IMR-90 (cell line): ENCODE measurements around the gene PARD3. TPM values are rescaled to one million over a fixed set of nuclear protein-coding genes. Genes with fewer than 3 reads are reported as not detected.
A peak's percentile ranks its signal among the peaks of the same experiment; 100 is the strongest.

ENCODE experiments used
- ATAC-seq: fragments of 200-7000 bp; cut with Tn5 transposase; 2 replicates; pipeline ENCODE4 v1.9.1; 2020; ENCODE audit warnings: low read depth, mild to moderate bottlenecking, moderate library complexity
- BruUV-seq: library from RNA; stranded (reverse); fragments of 400-500 nt; replicated peaks from 2 replicates; lab custom pipeline; 2021; lab: Mats Ljungman, UMichigan
- CTCF ChIA-PET: fragments of 300-600 bp; formaldehyde crosslinking; extraction: SDS; loops from one replicate; lab custom pipeline; 2021; ENCODE audit warnings: antibody characterized with exemption; lab: Yijun Ruan, JAX
- POLR2A ChIA-PET: fragments of 300-600 bp; sonication (Branson Sonifier 250); formaldehyde crosslinking; loops from one replicate; lab custom pipeline; 2022; ENCODE audit warnings: antibody characterized with exemption; ENCODE audit not compliant: unreplicated experiment; lab: Charles Lee
- DNase-seq: peaks from one replicate; pipeline ENCODE4 v3.0.0; 2013
- H2AFZ ChIP-seq: replicated peaks from 2 replicates; pipeline ENCODE3; 2013; ENCODE audit warnings: low read length, mild to moderate bottlenecking; ENCODE audit not compliant: poor library complexity
- H2AK5ac ChIP-seq: 2 replicates; pipeline ENCODE4 v1.6.1; 2013; ENCODE audit warnings: low read depth, low read length, inconsistent platforms
- H2AK9ac ChIP-seq: replicated peaks from 2 replicates; pipeline ENCODE3; 2013; ENCODE audit warnings: mild to moderate bottlenecking, low read depth, low read length, moderate library complexity; ENCODE audit not compliant: poor library complexity
- H2BK120ac ChIP-seq: 2 replicates; pipeline ENCODE4 v1.6.1; 2013; ENCODE audit warnings: low read depth, low read length, inconsistent platforms
- H2BK15ac ChIP-seq: 3 replicates; pipeline ENCODE4 v1.6.1; 2013; ENCODE audit warnings: low read depth, low read length, inconsistent platforms
- H2BK20ac ChIP-seq: 2 replicates; pipeline ENCODE4 v1.6.1; 2013; ENCODE audit warnings: low read depth, mild to moderate bottlenecking, inconsistent platforms, low read length, moderate library complexity
- H2BK5ac ChIP-seq: 2 replicates; pipeline ENCODE4 v1.6.1; 2013; ENCODE audit warnings: mild to moderate bottlenecking, low read depth, low read length, inconsistent platforms; ENCODE audit not compliant: poor library complexity, severe bottlenecking
- H3K14ac ChIP-seq: replicated peaks from 2 replicates; pipeline ENCODE4 v1.6.1; 2013; ENCODE audit warnings: low read depth, low read length, inconsistent platforms
- H3K18ac ChIP-seq: 2 replicates; pipeline ENCODE4 v1.6.1; 2013; ENCODE audit warnings: low read depth, low read length, control low read depth
- H3K23ac ChIP-seq: 2 replicates; pipeline ENCODE4 v1.6.1; 2013; ENCODE audit warnings: low read depth, low read length, inconsistent platforms
- H3K27ac ChIP-seq: 2 replicates; pipeline ENCODE4 v1.5.1; 2013; ENCODE audit warnings: mild to moderate bottlenecking, control low read depth, low read length; ENCODE audit not compliant: insufficient read depth
- H3K27me3 ChIP-seq: 2 replicates; pipeline ENCODE4 v1.6.1; 2013; ENCODE audit warnings: low read length; ENCODE audit not compliant: control insufficient read depth, insufficient read depth
- H3K36me3 ChIP-seq: 2 replicates; pipeline ENCODE4 v1.6.1; 2013; ENCODE audit warnings: low read length, mixed read lengths; ENCODE audit not compliant: control insufficient read depth, insufficient read depth
- H3K4ac ChIP-seq: 2 replicates; pipeline ENCODE4 v1.6.1; 2013; ENCODE audit warnings: low read depth, low read length, inconsistent platforms
- H3K4me1 ChIP-seq: 2 replicates; pipeline ENCODE4 v1.6.1; 2013; ENCODE audit warnings: low read length, mixed read lengths; ENCODE audit not compliant: control insufficient read depth, insufficient read depth
- H3K4me2 ChIP-seq: 2 replicates; pipeline ENCODE4 v1.6.1; 2013; ENCODE audit warnings: low read depth, mild to moderate bottlenecking, control low read depth, low read length, moderate library complexity
- H3K4me3 ChIP-seq: 2 replicates; pipeline ENCODE4 v1.5.1; 2013; ENCODE audit warnings: low read depth, mild to moderate bottlenecking, control low read depth, low read length, moderate library complexity; ENCODE audit not compliant: insufficient read depth
- H3K56ac ChIP-seq: 2 replicates; pipeline ENCODE4 v1.6.1; 2013; ENCODE audit warnings: low read length, inconsistent platforms; ENCODE audit not compliant: insufficient read depth; ENCODE audit errors: extremely low read depth
- H3K79me1 ChIP-seq, 2 experiments: 2 replicates each; pipeline ENCODE4 v1.6.1; 2013; ENCODE audit warnings: low read length in 2 of 2, inconsistent platforms in 1 of 2, low read depth in 1 of 2
- H3K9ac ChIP-seq: 2 replicates; pipeline ENCODE4 v1.6.1; 2013; ENCODE audit warnings: low read depth, low read length, control low read depth
- H3K9me1 ChIP-seq: 2 replicates; pipeline ENCODE4 v1.6.1; 2013; ENCODE audit warnings: low read length, inconsistent platforms; ENCODE audit not compliant: insufficient read depth
- H3K9me3 ChIP-seq: 2 replicates; pipeline ENCODE4 v1.6.1; 2013; ENCODE audit warnings: low read length; ENCODE audit not compliant: control insufficient read depth, insufficient read depth
- H4K20me1 ChIP-seq: 2 replicates; pipeline ENCODE4 v1.6.1; 2013; ENCODE audit warnings: low read length, inconsistent platforms; ENCODE audit not compliant: insufficient read depth
- H4K5ac ChIP-seq: 2 replicates; pipeline ENCODE4 v1.6.1; 2013; ENCODE audit warnings: mild to moderate bottlenecking, low read depth, low read length, control low read depth
- H4K8ac ChIP-seq, 2 experiments: 2 replicates each; pipeline ENCODE4 v1.6.1; 2013; ENCODE audit warnings: low read depth in 2 of 2, low read length in 2 of 2, control low read depth in 1 of 2, inconsistent platforms in 1 of 2
- H4K91ac ChIP-seq: 2 replicates; pipeline ENCODE4 v1.6.1; 2013; ENCODE audit warnings: low read depth, low read length, inconsistent platforms; ENCODE audit not compliant: insufficient read depth
- BHLHE40 ChIP-seq: fragments of 150-350 bp; IDR thresholded peaks from 2 replicates; pipeline ENCODE4 v1.6.1; 2016; ENCODE audit warnings: mild to moderate bottlenecking, low read depth, low read length
- CEBPB ChIP-seq: IDR thresholded peaks from 2 replicates; pipeline ENCODE4 v1.6.1; 2012; ENCODE audit warnings: low read depth, low read length, improper control_type of control experiment
- FOS ChIP-seq: fragments of 150-350 bp; IDR thresholded peaks from 2 replicates; pipeline ENCODE4 v1.6.1; 2016; ENCODE audit warnings: low read depth, low read length
- MAFK ChIP-seq: IDR thresholded peaks from 2 replicates; pipeline ENCODE4 v1.6.1; 2012; ENCODE audit warnings: low read depth, low read length, improper control_type of control experiment
- MAZ ChIP-seq: IDR thresholded peaks from 2 replicates; pipeline ENCODE4 v1.6.1; 2012; ENCODE audit warnings: low read depth, mild to moderate bottlenecking, low read length, improper control_type of control experiment, moderate library complexity, borderline replicate concordance
- WGBS, 2 experiments: methylation state at CpG; one replicate each; pipeline versions ENCODE4 v1.1.5 to v1.1.7; 2013; ENCODE audit warnings: missing lambda C conversion rate in 2 of 2; ENCODE audit not compliant: insufficient read length in 1 of 2; ENCODE audit errors: extremely low coverage in 2 of 2; 5-methylcytosine and 5-hydroxymethylcytosine counted together
- dilution Hi-C: fragments of 300-500 bp; cut with HindIII; formaldehyde crosslinking; loops from one replicate; pipeline ENCODE4 v1.14.3; 2018; ENCODE audit warnings: low sequenced_read_pairs; ENCODE audit not compliant: unreplicated experiment
- in situ Hi-C: fragments of 300-500 bp; cut with MboI; formaldehyde crosslinking; loops from 3 replicates; pipeline ENCODE4 v1.14.3; 2019; ENCODE audit warnings: low sequenced_read_pairs, inconsistent platforms, mixed read lengths
- intact Hi-C: fragments of 100-400 bp; cut with micrococcal nuclease; formaldehyde crosslinking; loops from 2 replicates; pipeline ENCODE4 v1.10.0; 2022
- polyA plus RNA-seq, 3 experiments: library from polyadenylated mRNA; depleted of rRNA; stranded (reverse); fragments of >200 nt; gene quantifications; 2 replicates each; pipeline ENCODE4 v1.2.3, GENCODE V29; 2012; ENCODE audit warnings: low replicate concordance in 1 of 3
- total RNA-seq: library from RNA; depleted of rRNA; stranded (reverse); fragments of >200 nt; gene quantifications from 2 replicates; pipeline ENCODE4 v1.2.3, GENCODE V29; 2012
- TF ChIP-seq, protein P1 (sequence below): fragments of 150-350 bp; IDR thresholded peaks from 2 replicates; pipeline ENCODE4 v1.6.1; 2016; ENCODE audit warnings: low read depth, mild to moderate bottlenecking, low read length, moderate library complexity, borderline replicate concordance
- TF ChIP-seq, protein P2 (sequence below): fragments of 150-350 bp; IDR thresholded peaks from 2 replicates; pipeline ENCODE4 v1.6.1; 2017; ENCODE audit warnings: mild to moderate bottlenecking, antibody characterized with exemption, low read length, low read depth

PARD3 gene
- total and polyA plus RNA-seq, 2 of the 4 experiments (the other 2 are of a cell fraction), result 14.6 to 37.5 TPM

- Histone ChIP-seq H3K36me3 (0 out of 2 replicates have a peak, but pooled peaks cover 2% of the 10 kb centered on the region), H2BK5ac (no peak overlapping the region), H3K4me1 (peaks cover 4% of the 10 kb centered on the region), H3K27ac (no peak overlapping the region), H3K4ac (no peak overlapping the region), H2AK5ac (no peak overlapping the region), H3K9ac (no peak overlapping the region), H3K4me2 (no peak overlapping the region), H2BK15ac (no peak overlapping the region), H2AK9ac (no peak overlapping the region), H2BK20ac (no peak overlapping the region), H3K23ac (no peak overlapping the region), H4K91ac (no peak overlapping the region), H4K5ac (no peak overlapping the region), H3K4me3 (no peak overlapping the region), H3K79me1 (no peaks in the 10 kb centered on the region), H3K27me3 (no peaks in the 10 kb centered on the region), H2BK120ac (no peak overlapping the region), H3K9me3 (no peaks in the 10 kb centered on the region), H3K18ac (peak overlapping the region; percentile 20; the same call in 1 of the 2 replicates), H3K9me1 (no peaks in the 10 kb centered on the region), H4K20me1 (no peaks in the 10 kb centered on the region), H2AFZ (no peak overlapping the region), H3K56ac (no peak overlapping the region), H3K14ac (no peak overlapping the region), H4K8ac (no peak overlapping the region)
- in situ Hi-C loops (no loop called here), intact Hi-C loops (no loop called here), dilution Hi-C loops (no loop called here)
- CTCF ChIA-PET, result no interaction called here
- TF ChIP-seq, protein P1, sequence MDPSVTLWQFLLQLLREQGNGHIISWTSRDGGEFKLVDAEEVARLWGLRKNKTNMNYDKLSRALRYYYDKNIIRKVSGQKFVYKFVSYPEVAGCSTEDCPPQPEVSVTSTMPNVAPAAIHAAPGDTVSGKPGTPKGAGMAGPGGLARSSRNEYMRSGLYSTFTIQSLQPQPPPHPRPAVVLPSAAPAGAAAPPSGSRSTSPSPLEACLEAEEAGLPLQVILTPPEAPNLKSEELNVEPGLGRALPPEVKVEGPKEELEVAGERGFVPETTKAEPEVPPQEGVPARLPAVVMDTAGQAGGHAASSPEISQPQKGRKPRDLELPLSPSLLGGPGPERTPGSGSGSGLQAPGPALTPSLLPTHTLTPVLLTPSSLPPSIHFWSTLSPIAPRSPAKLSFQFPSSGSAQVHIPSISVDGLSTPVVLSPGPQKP, result no peak
- 0 out of 2 replicates have a peak, but pooled peaks have one; percentile 10 for TF ChIP-seq CEBPB
- no peak for TF ChIP-seq MAZ
- TF ChIP-seq MAFK, result peak; percentile 94
- no peak for TF ChIP-seq BHLHE40
- TF ChIP-seq, protein P2, sequence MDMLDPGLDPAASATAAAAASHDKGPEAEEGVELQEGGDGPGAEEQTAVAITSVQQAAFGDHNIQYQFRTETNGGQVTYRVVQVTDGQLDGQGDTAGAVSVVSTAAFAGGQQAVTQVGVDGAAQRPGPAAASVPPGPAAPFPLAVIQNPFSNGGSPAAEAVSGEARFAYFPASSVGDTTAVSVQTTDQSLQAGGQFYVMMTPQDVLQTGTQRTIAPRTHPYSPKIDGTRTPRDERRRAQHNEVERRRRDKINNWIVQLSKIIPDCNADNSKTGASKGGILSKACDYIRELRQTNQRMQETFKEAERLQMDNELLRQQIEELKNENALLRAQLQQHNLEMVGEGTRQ, result no peak
- TF ChIP-seq FOS, result no peak
- POLR2A ChIA-PET, result no interaction called here
- no CpG with 5 or more reads among the region's 1 CpG for WGBS, 2 experiments
- DNase-seq, result peak; percentile 80
- peak; percentile 68 for ATAC-seq
- no TSS peak for BruUV-seq
These were observed 468.5 kb downstream of the PARD3 start for GRCh38 chr10:34346516-34347100.
